KMS-11 (cell line): ENCODE data around the gene DUSP5.

Experiments used
- H2AFZ ChIP-seq: fragments of 200-600 bp; sonication (generic); 2 replicates; pipeline ENCODE4 v1.6.1; 2016; ENCODE audit warnings: antibody characterized with exemption, mixed run types, low read depth
- H3K27ac ChIP-seq: fragments of 200-600 bp; sonication (generic); 2 replicates; pipeline ENCODE4 v1.6.1; 2016; ENCODE audit warnings: mild to moderate bottlenecking, mixed run types
- H3K27me3 ChIP-seq: fragments of 200-600 bp; sonication (generic); 2 replicates; pipeline ENCODE4 v1.6.1; 2017; ENCODE audit warnings: mild to moderate bottlenecking, low read depth, mixed run types, moderate library complexity; ENCODE audit not compliant: insufficient read depth
- H3K36me3 ChIP-seq: fragments of 200-600 bp; sonication (generic); 2 replicates; pipeline ENCODE4 v1.6.1; 2017; ENCODE audit warnings: mild to moderate bottlenecking, mixed run types; ENCODE audit not compliant: insufficient read depth
- H3K4me1 ChIP-seq: fragments of 200-600 bp; sonication (generic); 2 replicates; pipeline ENCODE4 v1.6.1; 2016; ENCODE audit warnings: mild to moderate bottlenecking, low read depth, mixed run types; ENCODE audit not compliant: poor library complexity, severe bottlenecking
- H3K4me2 ChIP-seq: fragments of 200-600 bp; sonication (generic); 2 replicates; pipeline ENCODE4 v1.7.0; 2016; ENCODE audit warnings: mild to moderate bottlenecking, mixed run types
- H3K4me3 ChIP-seq: fragments of 200-600 bp; sonication (generic); IDR thresholded peaks from 2 replicates; pipeline ENCODE4 v1.6.1; 2017; ENCODE audit warnings: low read depth, low read length, mixed read lengths; ENCODE audit not compliant: insufficient read depth
- H3K79me2 ChIP-seq: fragments of 200-600 bp; sonication (generic); 2 replicates; pipeline ENCODE4 v1.6.1; 2016; ENCODE audit warnings: low read depth, mixed run types; ENCODE audit not compliant: insufficient read depth
- H3K9ac ChIP-seq: fragments of 200-600 bp; sonication (generic); 2 replicates; pipeline ENCODE4 v1.6.1; 2016; ENCODE audit warnings: mild to moderate bottlenecking, mixed run types
- H4K20me1 ChIP-seq: fragments of 200-600 bp; sonication (generic); 2 replicates; pipeline ENCODE4 v1.6.1; 2016; ENCODE audit warnings: mild to moderate bottlenecking, mixed run types; ENCODE audit not compliant: insufficient read depth
- CTCF ChIP-seq: fragments of 200-600 bp; sonication (generic); conservative IDR thresholded peaks from 2 replicates; pipeline ENCODE4 v1.6.1; 2017; ENCODE audit warnings: low read depth, mild to moderate bottlenecking, antibody characterized with exemption, low read length, moderate library complexity, mixed read lengths

The DUSP5 gene

GRCh38 chr10:110471566-110472139 is 26.1 kb upstream of the DUSP5 start:
- Histone ChIP-seq H2AFZ (no peak overlapping the region), H3K36me3 (no peaks in the 10 kb centered on the region), H3K4me3 (no peak overlapping the region), H3K79me2 (no peaks in the 10 kb centered on the region), H3K27me3 (no peaks in the 10 kb centered on the region), H3K9ac (no peak overlapping the region), H4K20me1 (no peaks in the 10 kb centered on the region), H3K4me1 (peaks cover 2% of the 10 kb centered on the region), H3K27ac (no peak overlapping the region), H3K4me2 (no peak overlapping the region)
- no peak for TF ChIP-seq CTCF

GRCh38 chr10:110474017-110474416 is 23.7 kb upstream of the DUSP5 start:
- Histone ChIP-seq H3K4me3 (no peak overlapping the region), H3K27me3 (no peaks in the 10 kb centered on the region), H3K9ac (no peak overlapping the region), H3K79me2 (no peaks in the 10 kb centered on the region), H4K20me1 (no peaks in the 10 kb centered on the region), H3K27ac (no peak overlapping the region), H2AFZ (no peak overlapping the region), H3K36me3 (no peaks in the 10 kb centered on the region), H3K4me2 (no peak overlapping the region), H3K4me1 (no peaks in the 10 kb centered on the region)
- TF ChIP-seq CTCF = no peak

GRCh38 chr10:110474826-110475225 is 22.9 kb upstream of the DUSP5 start:
- H3K9ac ChIP-seq = no peak overlapping the region
- no peak overlapping the region for H3K4me3 ChIP-seq
- H3K27me3 ChIP-seq = no peaks in the 10 kb centered on the region
- no peak overlapping the region for H2AFZ ChIP-seq
- no peak overlapping the region for H3K4me2 ChIP-seq
- no peak overlapping the region for H3K27ac ChIP-seq
- no peaks in the 10 kb centered on the region for H3K36me3 ChIP-seq
- no peaks in the 10 kb centered on the region for H3K4me1 ChIP-seq
- H3K79me2 ChIP-seq = no peaks in the 10 kb centered on the region
- no peaks in the 10 kb centered on the region for H4K20me1 ChIP-seq
- TF ChIP-seq CTCF = no peak

- Histone ChIP-seq H3K9ac (no peak overlapping the region), H3K4me2 (no peak overlapping the region), H2AFZ (no peak overlapping the region), H3K79me2 (no peaks in the 10 kb centered on the region), H3K4me1 (no peaks in the 10 kb centered on the region), H4K20me1 (no peaks in the 10 kb centered on the region), H3K27ac (no peak overlapping the region), H3K36me3 (no peaks in the 10 kb centered on the region), H3K27me3 (no peaks in the 10 kb centered on the region), H3K4me3 (no peak overlapping the region)
- TF ChIP-seq CTCF = no peak
Measured at GRCh38 chr10:110475722-110476515, 21.8 kb upstream of the DUSP5 start.
